Caco-2 (cell line): ENCODE data around the gene HOMER2. TPM values are rescaled to one million over a fixed set of nuclear protein-coding genes. Genes with fewer than 3 reads are reported as not detected.

ENCODE experiments used
- BruUV-seq: library from RNA; stranded (reverse); fragments of 400-500 nt; replicated peaks from 2 replicates; lab custom pipeline; 2021; lab: Mats Ljungman, UMichigan
- CTCF ChIA-PET: fragments of 300-600 bp; sonication (Branson Sonifier 250); formaldehyde crosslinking; loops from one replicate; lab custom pipeline; 2022; ENCODE audit warnings: antibody characterized with exemption; lab: Charles Lee
- POLR2A ChIA-PET: fragments of 300-600 bp; sonication (Branson Sonifier 250); formaldehyde crosslinking; loops from one replicate; lab custom pipeline; 2022; ENCODE audit warnings: antibody characterized with exemption; lab: Charles Lee
- DNase-seq, 2 experiments: peaks; one replicate each; pipeline versions ENCODE4 v3.0.0 to v3.0.0-alpha.2; 2020 to 2022
- H3K27me3 ChIP-seq: replicated peaks from 2 replicates; pipeline ENCODE4 v1.6.0; 2011; ENCODE audit warnings: low read length; ENCODE audit not compliant: control insufficient read depth, insufficient read depth
- H3K36me3 ChIP-seq: 2 replicates; pipeline ENCODE4 v1.5.1; 2011; ENCODE audit warnings: low read length; ENCODE audit not compliant: control insufficient read depth, insufficient read depth
- H3K4me1 ChIP-seq: fragments of 250-450 bp; sonication (Bioruptor Pico); 2 replicates; pipeline ENCODE4 v1.5.1; 2020; ENCODE audit warnings: mild to moderate bottlenecking
- H3K4me3 ChIP-seq: 2 replicates; pipeline ENCODE4 v1.5.1; 2011; ENCODE audit warnings: low read depth, mild to moderate bottlenecking, control low read depth, low read length
- H3K9me3 ChIP-seq: fragments of 250-450 bp; sonication (Bioruptor Pico); 2 replicates; pipeline ENCODE4 v1.5.1; 2020; ENCODE audit warnings: mild to moderate bottlenecking, moderate library complexity
- H3K27ac Mint-ChIP-seq: one replicate; pipeline ENCODE4 v1.8.0; 2022; ENCODE audit warnings: mixed read lengths; ENCODE audit not compliant: unreplicated experiment
- H3K27me3 Mint-ChIP-seq: one replicate; pipeline ENCODE4 v1.8.0; 2022; ENCODE audit warnings: mixed read lengths; ENCODE audit not compliant: insufficient read depth, unreplicated experiment
- H3K36me3 Mint-ChIP-seq: one replicate; pipeline ENCODE4 v1.8.0; 2022; ENCODE audit warnings: mild to moderate bottlenecking, mixed read lengths; ENCODE audit not compliant: insufficient read depth, unreplicated experiment
- H3K4me1 Mint-ChIP-seq: one replicate; pipeline ENCODE4 v1.8.0; 2022; ENCODE audit warnings: low read depth, mixed read lengths; ENCODE audit not compliant: unreplicated experiment
- H3K4me3 Mint-ChIP-seq: one replicate; pipeline ENCODE4 v1.8.0; 2022; ENCODE audit warnings: mild to moderate bottlenecking, moderate library complexity, mixed read lengths; ENCODE audit not compliant: unreplicated experiment
- H3K9me3 Mint-ChIP-seq: one replicate; pipeline ENCODE4 v1.8.0; 2022; ENCODE audit warnings: mixed read lengths; ENCODE audit not compliant: unreplicated experiment
- CTCF ChIP-seq, 2 experiments: fragments of 200-600 bp in 1 of 2; IDR thresholded peaks; 1 replicate in 1 of 2; 2 replicates in 1 of 2; pipeline versions ENCODE4 v1.5.1 to v1.8.0; 2011 to 2022; ENCODE audit warnings: antibody characterized with exemption in 1 of 2, control low read depth in 1 of 2, inconsistent platforms in 1 of 2, low read depth in 1 of 2, low read length in 1 of 2, mild to moderate bottlenecking in 1 of 2, moderate library complexity in 1 of 2; ENCODE audit not compliant: insufficient read depth in 1 of 2, severe bottlenecking in 1 of 2, unreplicated experiment in 1 of 2
- intact Hi-C: fragments of 100-400 bp; cut with micrococcal nuclease; formaldehyde crosslinking; loops from one replicate; pipeline ENCODE4 v1.10.0; 2022; ENCODE audit not compliant: unreplicated experiment
- total RNA-seq: library from RNA; stranded (reverse); gene quantifications from 2 replicates; pipeline ENCODE4 v1.2.3, GENCODE V29; 2022

HOMER2 gene
- total RNA-seq, 1 experiment from 2014 or later = 5.5 TPM

- CTCF ChIA-PET = interaction anchor here (0.5 kb wide), 1 partner anchor 31 kb away, joined by 3 read pairs; no protein-coding TSS in a partner anchor
- no peaks in the 10 kb centered on the region for H3K9me3 ChIP-seq
- H3K36me3 ChIP-seq = no peaks in the 10 kb centered on the region
- no TSS peak for BruUV-seq
- no peak for DNase-seq
- H3K4me3 ChIP-seq = no peak overlapping the region
- Mint-ChIP-seq H3K9me3 (no peaks in the 10 kb centered on the region), H3K4me1 (peaks cover 12% of the 10 kb centered on the region), H3K36me3 (no peaks in the 10 kb centered on the region), H3K27ac (no peak overlapping the region), H3K4me3 (no peak overlapping the region), H3K27me3 (no peaks in the 10 kb centered on the region)
- TF ChIP-seq CTCF (IDR thresholded peaks at IDR 0.05; ENCODE audit: insufficient read depth in 1 of 2, low read depth in 1 of 2, low read length in 1 of 2, severe bottlenecking in 1 of 2, unreplicated experiment in 1 of 2) = no peak
- intact Hi-C loops = no loop called here
- no peaks in the 10 kb centered on the region for H3K27me3 ChIP-seq
- H3K4me1 ChIP-seq = no peaks in the 10 kb centered on the region
- POLR2A ChIA-PET = no interaction called here
Measured at GRCh38 chr15:82971218-82971984, 18.9 kb upstream of the HOMER2 start.

- no peaks in the 10 kb centered on the region for H3K27me3 Mint-ChIP-seq
- BruUV-seq = no TSS peak
- Histone ChIP-seq H3K27me3 (no peaks in the 10 kb centered on the region), H3K36me3 (no peaks in the 10 kb centered on the region), H3K9me3 (no peaks in the 10 kb centered on the region), H3K4me1 (no peaks in the 10 kb centered on the region), H3K4me3 (no peak overlapping the region)
- no peaks in the 10 kb centered on the region for H3K9me3 Mint-ChIP-seq
- intact Hi-C loops = no loop called here
- no peaks in the 10 kb centered on the region for H3K36me3 Mint-ChIP-seq
- ChIA-PET POLR2A (no interaction called here), CTCF (no interaction called here)
- peaks cover 12% of the 10 kb centered on the region for H3K4me1 Mint-ChIP-seq
- DNase-seq = no peak
- H3K27ac Mint-ChIP-seq = no peak overlapping the region
- H3K4me3 Mint-ChIP-seq = no peak overlapping the region
- TF ChIP-seq CTCF (IDR thresholded peaks at IDR 0.05; ENCODE audit: insufficient read depth in 1 of 2, low read depth in 1 of 2, low read length in 1 of 2, severe bottlenecking in 1 of 2, unreplicated experiment in 1 of 2) = no peak
Measured at GRCh38 chr15:82970696-82971095, 18.2 kb upstream of the HOMER2 start.

GRCh38 chr15:82970078-82970686, 17.7 kb upstream of the HOMER2 start:
- Histone ChIP-seq H3K27me3 (no peaks in the 10 kb centered on the region), H3K36me3 (no peaks in the 10 kb centered on the region), H3K9me3 (no peaks in the 10 kb centered on the region), H3K4me1 (no peaks in the 10 kb centered on the region), H3K4me3 (no peak overlapping the region)
- no peak for DNase-seq
- Mint-ChIP-seq H3K9me3 (no peaks in the 10 kb centered on the region), H3K4me1 (peaks cover 12% of the 10 kb centered on the region), H3K27ac (no peak overlapping the region), H3K4me3 (no peak overlapping the region), H3K27me3 (no peaks in the 10 kb centered on the region), H3K36me3 (no peaks in the 10 kb centered on the region)
- intact Hi-C loops = no loop called here
- ChIA-PET POLR2A (no interaction called here), CTCF (no interaction called here)
- no peak for TF ChIP-seq CTCF (IDR thresholded peaks at IDR 0.05; ENCODE audit: insufficient read depth in 1 of 2, low read depth in 1 of 2, low read length in 1 of 2, severe bottlenecking in 1 of 2, unreplicated experiment in 1 of 2)
- BruUV-seq = no TSS peak
